Thymus (tissue), 11 donors: ENCODE data around the gene ZNF579. TPM values are rescaled to one million over a fixed set of nuclear protein-coding genes. Genes with fewer than 3 reads are reported as not detected.
"Not testable (repeated sequence)": the region's sequence is repeated elsewhere in the genome, so short reads cannot be mapped to it uniquely, and the experiment has no call there.

Source experiments
- DNase-seq, 9 donors: peaks; one replicate each; pipeline ENCODE4 v3.0.0-alpha.2; 2013; ENCODE audit warnings: low spot score in 9 of 9, low read depth in 6 of 9, missing footprints in 1 of 9
- H3K27ac ChIP-seq, 2 donors: one replicate each; pipeline ENCODE4 v1.5.1; 2013; ENCODE audit warnings: control low read depth in 1 of 2, low read depth in 1 of 2, low read length in 1 of 2, mild to moderate bottlenecking in 1 of 2, moderate library complexity in 1 of 2
- H3K27me3 ChIP-seq, 2 donors: one replicate each; pipeline ENCODE4 v1.5.1; 2013; ENCODE audit warnings: low read length in 1 of 2; ENCODE audit not compliant: control insufficient read depth in 2 of 2, insufficient read depth in 1 of 2
- H3K36me3 ChIP-seq, 2 donors: one replicate each; pipeline ENCODE4 v1.5.1; 2013; ENCODE audit warnings: low read length in 1 of 2, mild to moderate bottlenecking in 1 of 2, moderate library complexity in 1 of 2; ENCODE audit not compliant: control insufficient read depth in 2 of 2, insufficient read depth in 2 of 2
- H3K4me1 ChIP-seq, 2 donors: one replicate each; pipeline ENCODE4 v1.5.1; 2013; ENCODE audit warnings: low read length in 2 of 2; ENCODE audit not compliant: control insufficient read depth in 2 of 2, insufficient read depth in 2 of 2
- H3K4me3 ChIP-seq, 2 donors: one replicate each; pipeline ENCODE4 v1.5.1; 2013; ENCODE audit warnings: low read length in 2 of 2, control low read depth in 1 of 2, mild to moderate bottlenecking in 1 of 2
- H3K9me3 ChIP-seq, 2 donors: one replicate each; pipeline ENCODE4 v1.5.1; 2013; ENCODE audit warnings: low read length in 1 of 2, mild to moderate bottlenecking in 1 of 2; ENCODE audit not compliant: control insufficient read depth in 2 of 2, insufficient read depth in 1 of 2
- WGBS: extraction: QIAGEN DNeasy Blood & Tissue Kit; methylation state at CpG from one replicate; pipeline ENCODE4 v1.1.7; 2013; 5-methylcytosine and 5-hydroxymethylcytosine counted together
- polyA plus RNA-seq: library from polyadenylated mRNA; stranded (reverse); fragments of 200-250 nt; gene quantifications from one replicate; pipeline ENCODE4 v1.2.3, GENCODE V29; 2013
- total RNA-seq: library from RNA; stranded (reverse); fragments of 120-200 nt; gene quantifications from one replicate; pipeline ENCODE4 v1.2.4, GENCODE V29; 2013
- donor health status: healthy.

ZNF579 gene
- total and polyA plus RNA-seq, 2 donors, result 2.3 to 5.5 TPM

- WGBS, result 97% methylated on average over 10 of the region's 10 CpGs
- Histone ChIP-seq H3K27me3 (peaks cover 3 to 7% of the 10 kb centered on the region in 2 donors), H3K4me3 (no peak overlapping the region), H3K9me3 (peaks cover 0 to 1% of the 10 kb centered on the region in 2 donors), H3K27ac (no peak overlapping the region), H3K4me1 (peaks cover 5 to 14% of the 10 kb centered on the region in 2 donors), H3K36me3 (peaks cover 27 to 38% of the 10 kb centered on the region in 2 donors)
- no peak for DNase-seq
These were observed 10.9 kb upstream of the ZNF579 start for GRCh38 chr19:55591555-55591954.

DNA sequence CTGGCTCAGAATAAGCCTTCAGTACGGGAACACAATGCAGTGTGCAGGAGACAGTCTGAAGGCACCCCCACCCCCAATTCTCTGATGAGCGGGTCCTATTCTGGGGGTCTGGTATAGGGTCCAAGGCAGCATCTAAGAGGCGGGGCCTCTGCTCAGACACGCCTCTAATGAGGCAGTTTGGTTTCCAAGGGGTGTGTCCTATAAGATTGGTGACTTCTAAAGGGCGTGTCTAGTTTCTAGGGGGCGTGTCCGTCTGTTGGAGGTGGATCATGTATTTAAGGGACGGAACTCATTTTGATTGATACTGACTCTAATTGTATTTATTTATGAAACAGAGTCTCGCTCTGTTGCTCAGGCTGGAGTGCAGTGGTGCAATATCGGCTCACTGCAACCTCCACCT, 10.0 kb upstream of the ZNF579 start:
- peaks cover 4 to 7% of the 10 kb centered on the region in 2 donors for H3K27me3 ChIP-seq

DNA sequence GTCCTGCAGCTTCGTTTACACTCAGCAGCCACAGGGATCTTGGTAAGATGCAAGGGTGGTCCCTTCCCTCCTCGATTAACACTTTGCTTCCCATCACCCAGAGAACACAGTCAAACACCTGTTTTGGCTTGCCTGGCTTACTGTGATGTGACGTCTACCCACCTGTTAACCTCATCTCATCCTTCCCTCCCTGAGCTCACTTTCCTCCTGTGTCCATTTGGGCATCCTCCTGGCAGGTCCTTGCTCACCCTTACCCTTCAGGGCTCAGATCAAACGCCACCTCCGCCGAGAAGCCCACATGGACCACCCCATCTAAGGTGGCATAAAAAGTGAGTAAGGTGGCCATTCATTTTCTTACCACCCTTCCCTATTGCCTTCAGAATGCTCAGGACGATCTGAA, 9.5 kb upstream of the ZNF579 start:
- H3K9me3 ChIP-seq, result peaks cover 0 to 1% of the 10 kb centered on the region in 2 donors
- H3K27ac ChIP-seq, result no peak overlapping the region
- DNase-seq, result no peak
- WGBS, result 77% methylated on average over 7 of the region's 7 CpGs
- peaks cover 13 to 25% of the 10 kb centered on the region in 2 donors for H3K36me3 ChIP-seq
- H3K4me3 ChIP-seq, result no peak overlapping the region
- peaks cover 13 to 27% of the 10 kb centered on the region in 2 donors for H3K4me1 ChIP-seq
- H3K27me3 ChIP-seq, result peaks cover 4 to 7% of the 10 kb centered on the region in 2 donors

More for the DNA sequence above, 10.0 kb upstream of the ZNF579 start:
- Histone ChIP-seq H3K4me1 (peaks cover 13 to 24% of the 10 kb centered on the region in 2 donors), H3K27ac (no peak overlapping the region), H3K9me3 (peaks cover 0 to 1% of the 10 kb centered on the region in 2 donors), H3K36me3 (peaks cover 18 to 29% of the 10 kb centered on the region in 2 donors), H3K4me3 (no peak overlapping the region)
- WGBS, result 96% methylated on average over 10 of the region's 10 CpGs
- DNase-seq, result no peak

DNA sequence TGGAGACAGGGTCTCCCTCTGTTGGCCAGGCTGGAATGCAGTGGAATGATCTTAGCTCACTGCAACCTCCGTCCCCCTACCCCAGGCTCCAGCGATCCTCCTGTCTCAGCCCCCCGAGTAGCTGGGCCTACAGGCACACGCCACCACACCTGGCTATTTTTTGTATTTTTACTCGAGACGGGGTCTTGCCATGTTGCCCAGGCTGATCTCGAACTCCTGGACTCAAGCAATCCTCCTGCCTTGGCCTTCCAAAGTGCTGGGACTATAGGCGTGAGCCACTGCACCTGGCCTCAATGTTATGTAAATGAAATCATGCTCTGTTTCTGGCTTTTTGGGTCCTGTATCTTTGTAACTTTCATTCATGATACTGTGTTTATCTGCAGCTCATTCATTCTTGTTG, 8.1 kb upstream of the ZNF579 start:
- WGBS, result 98% methylated on average over 8 of the region's 8 CpGs
- no peak for DNase-seq
- Histone ChIP-seq H3K4me1 (peaks cover 13 to 27% of the 10 kb centered on the region in 2 donors), H3K27ac (no peak overlapping the region), H3K4me3 (no peak overlapping the region), H3K36me3 (peaks cover 7 to 20% of the 10 kb centered on the region in 2 donors), H3K9me3 (no peaks in the 10 kb centered on the region), H3K27me3 (peaks cover 4 to 10% of the 10 kb centered on the region in 2 donors)

- Histone ChIP-seq H3K27me3 (peaks cover 4 to 10% of the 10 kb centered on the region in 2 donors), H3K4me3 (peak overlapping the region; percentile 19 to 38), H3K4me1 (peaks cover 13 to 27% of the 10 kb centered on the region in 2 donors), H3K9me3 (no peaks in the 10 kb centered on the region), H3K27ac (peak overlapping the region; percentile 39 to 70), H3K36me3 (peaks cover 0 to 3% of the 10 kb centered on the region in 2 donors)
- DNase-seq, result peak in 6 of 9 donors; percentile 67 to 88 (median 82)
- 4% methylated on average over 40 of the region's 40 CpGs for WGBS
These were observed 6.5 kb upstream of the ZNF579 start for GRCh38 chr19:55586976-55587668.

DNA sequence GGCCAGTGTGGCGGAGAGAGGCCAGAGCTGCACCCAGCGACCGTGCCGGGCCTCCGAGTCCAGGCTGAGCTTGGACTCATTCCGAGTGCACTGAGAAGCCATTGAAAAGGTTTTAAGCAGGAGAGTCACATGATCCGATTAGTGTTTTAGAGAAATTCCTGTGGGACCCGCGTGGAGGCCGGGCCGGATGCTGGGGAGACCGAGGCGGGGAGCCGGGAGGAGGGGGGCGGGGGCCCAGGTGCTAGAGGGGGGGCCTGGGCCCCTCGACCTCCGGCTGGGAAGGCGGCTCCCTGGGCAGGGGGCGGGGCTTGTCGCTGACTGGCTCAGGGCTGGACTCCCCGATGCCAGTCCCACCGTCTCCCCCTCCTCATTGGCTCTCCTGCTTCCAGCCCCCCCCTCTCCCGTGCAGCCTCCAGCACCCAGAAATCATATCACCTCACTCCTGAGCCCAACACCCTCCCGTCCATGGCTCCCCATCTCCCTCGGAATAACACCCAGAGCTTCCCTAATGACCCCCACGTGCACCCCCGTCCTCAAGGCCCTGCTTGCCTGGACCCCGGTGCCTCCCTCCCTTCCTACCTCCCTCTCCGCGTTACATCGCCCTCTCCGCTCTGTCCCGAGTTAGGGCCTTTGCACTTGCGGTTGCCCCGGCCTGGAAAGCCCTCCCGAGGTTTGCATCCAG, 5.2 kb upstream of the ZNF579 start:
- Histone ChIP-seq H3K4me1 (peaks cover 19 to 38% of the 10 kb centered on the region in 2 donors), H3K27me3 (peaks cover 4 to 10% of the 10 kb centered on the region in 2 donors), H3K36me3 (no peaks in the 10 kb centered on the region), H3K27ac (peak overlapping the region; percentile 19 to 69), H3K4me3 (peak overlapping the region; percentile 30 to 36), H3K9me3 (no peaks in the 10 kb centered on the region)
- peak in 5 of 9 donors; percentile 56 to 81 (median 73) for DNase-seq
- 5% methylated on average over 36 of the region's 36 CpGs for WGBS

- H3K27me3 ChIP-seq, result peaks cover 4 to 10% of the 10 kb centered on the region in 2 donors
- H3K9me3 ChIP-seq, result no peaks in the 10 kb centered on the region
- H3K4me3 ChIP-seq, result no peak overlapping the region
- 98% methylated on average over 11 of the region's 11 CpGs for WGBS
- H3K27ac ChIP-seq, result no peak overlapping the region
- peaks cover 21 to 38% of the 10 kb centered on the region in 2 donors for H3K4me1 ChIP-seq
- DNase-seq, result no peak
- H3K36me3 ChIP-seq, result no peaks in the 10 kb centered on the region
These were observed 4.2 kb upstream of the ZNF579 start for GRCh38 chr19:55584871-55585270.

GRCh38 chr19:55583897-55584296, 3.2 kb upstream of the ZNF579 start:
- not testable (repeated sequence) for H3K4me3 ChIP-seq, H3K27ac ChIP-seq, DNase-seq, H3K36me3 ChIP-seq, H3K9me3 ChIP-seq
- WGBS, result 92% methylated on average over 8 of the region's 8 CpGs
- Histone ChIP-seq H3K27me3 (peaks cover 4 to 10% of the 10 kb centered on the region in 2 donors), H3K4me1 (peaks cover 22 to 38% of the 10 kb centered on the region in 2 donors)

GRCh38 chr19:55582284-55582683, 1.6 kb upstream of the ZNF579 start:
- not testable (repeated sequence) for H3K9me3 ChIP-seq, H3K27me3 ChIP-seq, H3K4me3 ChIP-seq, H3K27ac ChIP-seq, DNase-seq
- WGBS, result 91% methylated on average over 4 of the region's 4 CpGs
- Histone ChIP-seq H3K4me1 (peaks cover 22 to 31% of the 10 kb centered on the region in 2 donors), H3K36me3 (peaks cover 3 to 20% of the 10 kb centered on the region in 2 donors)
